WI38 (cell line): ENCODE measurements around the gene KRT222.

Source experiments
- H3K4me3 ChIP-seq: 2 replicates; pipeline ENCODE4 v1.5.1; 2011; ENCODE audit warnings: low read depth, mild to moderate bottlenecking, control low read depth, low read length
- CTCF ChIP-seq: IDR thresholded peaks from 2 replicates; pipeline ENCODE4 v1.5.1; 2012; ENCODE audit warnings: low read depth, mild to moderate bottlenecking, control low read depth, low read length

Gene KRT222

GRCh38 chr17:40646791-40647623 lies 18.0 kb downstream of the KRT222 start:
- no peak for TF ChIP-seq CTCF
- peak overlapping the region; percentile 83 for H3K4me3 ChIP-seq

GRCh38 chr17:40645943-40646342 lies 19.0 kb downstream of the KRT222 start:
- no peak overlapping the region; the same call in 1 of the 2 replicates for H3K4me3 ChIP-seq
- TF ChIP-seq CTCF = no peak

DNA sequence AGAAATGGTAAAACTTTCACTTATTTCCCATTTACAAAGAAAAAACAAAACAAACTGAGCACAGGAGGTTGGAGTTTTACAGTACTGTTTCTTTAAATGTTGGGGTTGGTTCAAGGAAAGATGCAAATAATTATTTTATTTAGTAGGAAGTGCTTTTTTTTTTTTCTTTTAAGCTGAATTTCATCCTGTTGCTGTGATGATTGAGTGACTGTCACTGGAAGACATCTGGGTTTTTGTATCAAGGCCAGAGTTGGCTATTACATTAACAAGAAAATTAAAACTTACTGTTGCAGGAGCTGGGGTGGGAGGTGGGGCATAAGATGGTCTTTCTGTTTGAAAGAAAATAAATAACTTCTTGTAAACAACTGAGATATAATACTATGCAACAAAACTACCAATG lies 19.7 kb downstream of the KRT222 start:
- H3K4me3 ChIP-seq = no peak overlapping the region
- TF ChIP-seq CTCF = no peak

DNA sequence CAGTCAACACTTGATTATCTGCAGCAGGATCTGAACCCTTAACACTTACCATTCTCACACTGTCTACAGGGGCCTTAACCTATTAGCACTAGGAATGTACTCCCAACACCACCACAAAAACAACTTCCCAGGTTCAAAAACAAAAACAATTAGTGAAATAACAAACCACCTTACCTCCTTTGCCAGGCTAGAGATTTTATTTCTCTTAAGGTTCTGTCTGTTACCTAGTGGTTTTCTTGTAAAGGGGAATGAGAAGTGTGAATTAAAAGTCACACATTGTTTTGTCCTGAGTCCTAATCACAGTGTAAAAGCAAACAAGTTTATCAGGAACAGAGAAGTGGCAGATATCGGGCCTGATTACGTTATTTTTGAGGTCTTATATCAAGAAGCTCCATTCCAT lies 27.0 kb downstream of the KRT222 start:
- no peak for TF ChIP-seq CTCF
- H3K4me3 ChIP-seq = no peak overlapping the region

GRCh38 chr17:40633871-40634270 lies 31.1 kb downstream of the KRT222 start:
- no peak overlapping the region for H3K4me3 ChIP-seq
- TF ChIP-seq CTCF = no peak

GRCh38 chr17:40632216-40632615 lies 32.8 kb downstream of the KRT222 start:
- H3K4me3 ChIP-seq = no peak overlapping the region
- no peak for TF ChIP-seq CTCF

DNA sequence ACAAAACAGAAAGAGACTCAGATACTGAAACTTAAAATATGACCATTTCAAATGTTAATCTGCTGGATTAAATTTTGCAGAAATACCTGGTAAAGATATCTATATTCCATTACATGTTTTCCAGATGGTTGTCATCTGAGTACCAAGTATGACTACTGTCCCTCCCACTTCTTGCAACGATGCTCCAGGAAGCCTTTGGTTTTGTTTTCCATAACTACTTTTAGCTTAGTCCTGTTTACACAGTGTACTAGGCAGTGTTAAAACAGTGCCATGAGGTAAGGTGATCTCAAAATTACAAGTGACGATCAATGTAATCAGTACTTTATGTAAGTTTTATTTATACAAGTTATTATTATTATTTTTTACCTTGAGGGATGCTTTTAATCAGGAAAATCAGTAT lies 35.1 kb downstream of the KRT222 start:
- no peak for TF ChIP-seq CTCF
- H3K4me3 ChIP-seq = no peak overlapping the region
